Gastroesophageal sphincter (tissue), 3 donors: ENCODE results near the gene CR1.

Experiments used
- CTCF ChIP-seq, 4 experiments: fragments of 200-600 bp in 2 of 4; fragments of 450-650 bp in 2 of 4; sonication (generic) in 1 of 4; IDR thresholded peaks; one replicate each; pipeline ENCODE4 v1.5.1; 2017 to 2019; ENCODE audit warnings: antibody characterized with exemption in 4 of 4, mild to moderate bottlenecking in 2 of 4, moderate library complexity in 2 of 4
- EP300 ChIP-seq: sonication (generic); formaldehyde crosslinking; IDR thresholded peaks from one replicate; pipeline ENCODE4 v1.6.1; 2017; ENCODE audit warnings: antibody characterized with exemption, mild to moderate bottlenecking
- POLR2A ChIP-seq, 2 donors: fragments of 450-650 bp; IDR thresholded peaks; one replicate each; pipeline ENCODE4 v1.6.1; 2017; ENCODE audit warnings: antibody characterized with exemption in 2 of 2, mild to moderate bottlenecking in 2 of 2, moderate library complexity in 1 of 2
- POLR2AphosphoS5 ChIP-seq: sonication (generic); formaldehyde crosslinking; IDR thresholded peaks from one replicate; pipeline ENCODE4 v1.6.1; 2017; ENCODE audit warnings: antibody characterized with exemption

GRCh38 chr1:207628776-207629175 lies 132.8 kb downstream of the CR1 start:
- TF ChIP-seq POLR2A (IDR thresholded peaks at IDR 0.05) (no peak), CTCF (IDR thresholded peaks at IDR 0.05) (no peak), POLR2AphosphoS5 (no peak), EP300 (no peak)
